ENCODE measurements around the gene LETM1.

GRCh38 chr4:1863297-1864033 is 7.5 kb upstream of the LETM1 start:
- TF ChIP-seq EZH2phosphoT487 (IDR thresholded peaks at IDR 0.05; ENCODE audit: insufficient read depth, low read depth) (no peak), EZH2 (IDR thresholded peaks at IDR 0.05; ENCODE audit: insufficient read depth, poor library complexity, severe bottlenecking) (no peak)
